B cell (primary cell): ENCODE results near the gene BPIFA1. TPM values are rescaled to one million over a fixed set of nuclear protein-coding genes. Genes with fewer than 3 reads are reported as not detected.

ENCODE experiments used
- ATAC-seq: fragments of 200-7000 bp; cut with Tn5 transposase; one replicate; pipeline ENCODE4 v1.10.0; 2021; ENCODE audit warnings: low read depth, mild to moderate bottlenecking, moderate number of reproducible peaks, moderate library complexity
- CTCF ChIA-PET: fragments of 350-600 bp; sonication (Branson Sonifier 250); formaldehyde crosslinking; loops from one replicate; lab custom pipeline; 2021; ENCODE audit warnings: antibody characterized with exemption, inconsistent platforms; lab: Charles Lee
- POLR2A ChIA-PET: fragments of 350-600 bp; sonication (Branson Sonifier 250); formaldehyde crosslinking; loops from one replicate; lab custom pipeline; 2021; ENCODE audit warnings: antibody characterized with exemption; lab: Charles Lee
- DNase-seq: peaks from one replicate; pipeline ENCODE4 v3.0.0; 2013
- H2AFZ ChIP-seq: 2 replicates; pipeline ENCODE4 v1.6.1; 2012; ENCODE audit warnings: mild to moderate bottlenecking, low read depth, low read length; ENCODE audit not compliant: insufficient read depth, poor library complexity, severe bottlenecking
- H3K27ac ChIP-seq, 2 donors: 1 replicate in 1 of 2; 2 replicates in 1 of 2; pipeline ENCODE4 v1.5.1; 2012 to 2013; ENCODE audit warnings: low read length in 2 of 2, mild to moderate bottlenecking in 2 of 2, moderate library complexity in 1 of 2
- H3K27me3 ChIP-seq, 4 experiments: fragments of 200-600 bp in 1 of 4; sonication (generic) in 1 of 4; replicated peaks in 1 of 4; 1 replicate in 2 of 4; 2 replicates in 2 of 4; pipeline versions ENCODE4 v1.6.1 to v1.7.0; 2013 to 2016; ENCODE audit warnings: low read length in 3 of 4, mild to moderate bottlenecking in 2 of 4, mixed read lengths in 1 of 4, moderate library complexity in 1 of 4; ENCODE audit not compliant: insufficient read depth in 4 of 4, control insufficient read depth in 3 of 4; ENCODE audit errors: control extremely low read depth in 1 of 4
- H3K36me3 ChIP-seq, 2 experiments: replicated peaks in 1 of 2; 1 replicate in 1 of 2; 2 replicates in 1 of 2; pipeline versions ENCODE4 v1.6.1 to v1.7.1; 2013; ENCODE audit warnings: low read length in 1 of 2; ENCODE audit not compliant: insufficient read depth in 2 of 2, control insufficient read depth in 1 of 2; ENCODE audit errors: control extremely low read depth in 1 of 2, extremely low read depth in 1 of 2
- H3K4me1 ChIP-seq, 2 donors: fragments of 200-600 bp in 1 of 2; sonication (generic) in 1 of 2; 1 replicate in 1 of 2; 2 replicates in 1 of 2; pipeline versions ENCODE4 v1.5.1 to v1.6.1; 2013 to 2017; ENCODE audit warnings: low read length in 2 of 2; ENCODE audit not compliant: control insufficient read depth in 2 of 2, insufficient read depth in 2 of 2
- H3K4me2 ChIP-seq: replicated peaks from 2 replicates; pipeline ENCODE3; 2012; ENCODE audit warnings: mild to moderate bottlenecking, low read depth, low read length; ENCODE audit not compliant: poor library complexity, severe bottlenecking
- H3K4me3 ChIP-seq, 5 experiments: fragments of 200-600 bp in 1 of 5; sonication (generic) in 1 of 5; 1 replicate in 3 of 5; 2 replicates in 2 of 5; pipeline versions ENCODE4 v1.5.1 to v1.7.0; 2011 to 2016; ENCODE audit warnings: low read length in 4 of 5, mild to moderate bottlenecking in 4 of 5, low read depth in 2 of 5, control low read depth in 1 of 5, moderate library complexity in 1 of 5; ENCODE audit not compliant: insufficient read depth in 1 of 5; ENCODE audit errors: control extremely low read depth in 1 of 5, extremely low read depth in 1 of 5
- H3K79me2 ChIP-seq: fragments of 200-600 bp; sonication (generic); one replicate; pipeline ENCODE4 v1.6.0; 2016; ENCODE audit warnings: low read length; ENCODE audit not compliant: control insufficient read depth, insufficient read depth
- H3K9ac ChIP-seq: fragments of 200-600 bp; sonication (generic); 2 replicates; pipeline ENCODE4 v1.6.1; 2017; ENCODE audit warnings: mild to moderate bottlenecking, low read length, moderate library complexity
- H3K9me3 ChIP-seq, 3 donors: one replicate each; pipeline versions ENCODE4 v1.6.1 to v1.7.1; 2013; ENCODE audit warnings: low read length in 2 of 3; ENCODE audit not compliant: control insufficient read depth in 2 of 3, insufficient read depth in 1 of 3; ENCODE audit errors: control extremely low read depth in 1 of 3
- H4K20me1 ChIP-seq: 2 replicates; pipeline ENCODE4 v1.6.0; 2012; ENCODE audit warnings: mild to moderate bottlenecking, low read length; ENCODE audit not compliant: insufficient read depth, control insufficient read depth, poor library complexity, severe bottlenecking
- H3K27ac Mint-ChIP-seq: one replicate; pipeline ENCODE4 v1.8.0; 2021; ENCODE audit warnings: mixed read lengths
- H3K27me3 Mint-ChIP-seq: one replicate; pipeline ENCODE4 v1.8.0; 2021; ENCODE audit warnings: mixed read lengths
- H3K4me1 Mint-ChIP-seq: one replicate; pipeline ENCODE4 v1.8.0; 2021; ENCODE audit warnings: mixed read lengths
- H3K4me3 Mint-ChIP-seq: one replicate; pipeline ENCODE4 v1.8.0; 2021; ENCODE audit warnings: mixed read lengths
- H3K9me3 Mint-ChIP-seq: one replicate; pipeline ENCODE4 v1.8.0; 2022; ENCODE audit warnings: mixed read lengths; ENCODE audit not compliant: insufficient read depth
- CTCF ChIP-seq: fragments of 200-600 bp; IDR thresholded peaks from one replicate; pipeline ENCODE4 v1.8.0; 2022; ENCODE audit warnings: antibody characterized with exemption, mild to moderate bottlenecking
- EZH2 ChIP-seq: IDR thresholded peaks from 2 replicates; pipeline ENCODE4 v1.6.1; 2012; ENCODE audit warnings: borderline replicate concordance, low read depth, mild to moderate bottlenecking, moderate library complexity, low read length; ENCODE audit not compliant: insufficient read depth, poor library complexity, severe bottlenecking
- WGBS: methylation state at CpG from one replicate; pipeline ENCODE4 v1.1.5; 2013; ENCODE audit warnings: missing lambda C conversion rate; ENCODE audit not compliant: insufficient coverage; 5-methylcytosine and 5-hydroxymethylcytosine counted together
- intact Hi-C: fragments of 100-400 bp; cut with micrococcal nuclease; formaldehyde crosslinking; loops from one replicate; pipeline ENCODE4 v1.10.0; 2022
- polyA plus RNA-seq: library from polyadenylated mRNA; depleted of rRNA; stranded (reverse); fragments of >200 nt; gene quantifications from 2 replicates; pipeline ENCODE4 v1.2.3, GENCODE V29; 2012
- total RNA-seq, 2 donors: library from RNA; stranded (reverse); fragments of 120-200 nt in 1 of 2; gene quantifications; 1 replicate in 1 of 2; 2 replicates in 1 of 2; pipeline versions ENCODE4 v1.2.3 to v1.2.4, GENCODE V29; 2013 to 2022

BPIFA1 gene
- total and polyA plus RNA-seq, 2 donors (not counting 1 experiment from before 2014, with no cell fraction given) = not detected

GRCh38 chr20:33282196-33282934 lies 46.6 kb downstream of the BPIFA1 start:
- Histone ChIP-seq H3K4me1 (no peaks in the 10 kb centered on the region), H3K27ac (no peak overlapping the region), H3K4me3 (no peak overlapping the region), H3K9me3 (peaks cover 0 to under 1% (median 0%) of the 10 kb centered on the region in 3 donors), H3K36me3 (no peaks in the 10 kb centered on the region), H2AFZ (no peak overlapping the region), H3K79me2 (no peaks in the 10 kb centered on the region), H4K20me1 (no peaks in the 10 kb centered on the region), H3K4me2 (no peak overlapping the region), H3K9ac (no peak overlapping the region), H3K27me3 (peaks cover 0 to 4% (median 0%) of the 10 kb centered on the region in 4 experiments)
- H3K4me3 Mint-ChIP-seq = no peak overlapping the region
- ATAC-seq (no peak), DNase-seq (no peak)
- CTCF ChIA-PET = interaction anchor here (1.1 kb wide), 1 partner anchor 12 kb away, joined by 3 read pairs; no protein-coding TSS in a partner anchor
- no peaks in the 10 kb centered on the region for H3K4me1 Mint-ChIP-seq
- no peaks in the 10 kb centered on the region for H3K9me3 Mint-ChIP-seq
- TF ChIP-seq EZH2 = no peak
- TF ChIP-seq CTCF = no peak
- 81% methylated on average over 7 of the region's 8 CpGs for WGBS
- intact Hi-C loops = no loop called here
- peaks cover 39% of the 10 kb centered on the region for H3K27me3 Mint-ChIP-seq
- POLR2A ChIA-PET = no interaction called here
- no peak overlapping the region for H3K27ac Mint-ChIP-seq

GRCh38 chr20:33282991-33283555 lies 47.3 kb downstream of the BPIFA1 start, which contains the start of gene BPIFB1:
TSS of gene BPIFB1 (plus strand) at chr20:33283214. CDS start at chr20:33286074, 2,860 bp downstream.
- Histone ChIP-seq H3K9me3 (peaks cover 0 to 8% (median 0%) of the 10 kb centered on the region in 3 donors), H3K4me1 (no peaks in the 10 kb centered on the region), H3K27me3 (peaks cover 0 to 4% (median 0%) of the 10 kb centered on the region in 4 experiments), H3K4me2 (no peak within 1 kb of the TSS), H3K9ac (no peak within 1 kb of the TSS), H3K4me3 (no peak within 1 kb of the TSS), H2AFZ (no peak within 1 kb of the TSS), H4K20me1 (no peaks in the 10 kb centered on the region), H3K36me3 (no peaks in the 10 kb centered on the region), H3K27ac (no peak within 1 kb of the TSS), H3K79me2 (no peaks in the 10 kb centered on the region)
- no peaks in the 10 kb centered on the region for H3K4me1 Mint-ChIP-seq
- H3K27me3 Mint-ChIP-seq = peaks cover 33% of the 10 kb centered on the region
- intact Hi-C loops = no loop called here
- H3K4me3 Mint-ChIP-seq = no peak within 1 kb of the TSS
- no peaks in the 10 kb centered on the region for H3K9me3 Mint-ChIP-seq
- DNase-seq = no peak
- H3K27ac Mint-ChIP-seq = no peak within 1 kb of the TSS
- POLR2A ChIA-PET = no interaction called here
- no peak for TF ChIP-seq CTCF
- TF ChIP-seq EZH2 = no peak
- CTCF ChIA-PET = interaction anchor here (1.1 kb wide), 1 partner anchor 11 kb away, joined by 3 read pairs; no protein-coding TSS in a partner anchor
- ATAC-seq = no peak
- WGBS = 92% methylated on average over 10 of the region's 13 CpGs
